Prostate gland (tissue), 2 donors: ENCODE measurements around the gene COX5A. TPM values are rescaled to one million over a fixed set of nuclear protein-coding genes. Genes with fewer than 3 reads are reported as not detected.
"Not testable (repeated sequence)": the region's sequence is repeated elsewhere in the genome, so short reads cannot be mapped to it uniquely, and the experiment has no call there.

Source experiments
- DNase-seq: peaks from one replicate; pipeline ENCODE4 v3.0.0-alpha.2; 2019; ENCODE audit warnings: low spot score
- H3K27ac ChIP-seq, 2 donors: fragments of 200-600 bp; sonication (generic); 2 replicates each; pipeline ENCODE4 v1.5.1; 2017 to 2019
- H3K27me3 ChIP-seq: fragments of 200-600 bp; sonication (generic); replicated peaks from 2 replicates; pipeline ENCODE4 v1.5.1; 2019; ENCODE audit not compliant: insufficient read depth
- H3K36me3 ChIP-seq, 2 donors: fragments of 200-600 bp; sonication (generic); 1 replicate in 1 of 2; 2 replicates in 1 of 2; pipeline versions ENCODE4 v1.5.1 to v1.8.1; 2017 to 2019
- H3K4me1 ChIP-seq: fragments of 200-600 bp; sonication (generic); replicated peaks from 2 replicates; pipeline ENCODE4 v1.5.1; 2019
- H3K4me3 ChIP-seq, 2 donors: fragments of 200-600 bp; sonication (generic); 2 replicates each; pipeline ENCODE4 v1.5.1; 2017 to 2019
- H3K9me3 ChIP-seq: fragments of 200-600 bp; sonication (generic); 2 replicates; pipeline ENCODE4 v1.5.1; 2017
- POLR2A ChIP-seq: fragments of 450-650 bp; IDR thresholded peaks from one replicate; pipeline ENCODE4 v1.6.1; 2016; ENCODE audit warnings: antibody characterized with exemption, mild to moderate bottlenecking
- POLR2AphosphoS5 ChIP-seq: sonication (generic); formaldehyde crosslinking; IDR thresholded peaks from one replicate; pipeline ENCODE4 v1.6.1; 2017; ENCODE audit warnings: antibody characterized with exemption
- WGBS: methylation state at CpG from one replicate; pipeline ENCODE4 v1.1.5; 2018; 5-methylcytosine and 5-hydroxymethylcytosine counted together
- intact Hi-C: fragments of 100-400 bp; cut with DNase I; formaldehyde crosslinking; loops from one replicate; pipeline ENCODE4 v1.14.2; 2022
- total RNA-seq, 2 donors: library from RNA; depleted of rRNA; stranded (reverse); fragments of >200 nt; gene quantifications; one replicate each; pipeline ENCODE4 v1.1.0, GENCODE V29; 2016
- TF ChIP-seq, protein P1 (sequence below), 4 experiments: fragments of 200-600 bp in 2 of 4; fragments of 450-650 bp in 2 of 4; sonication (generic) in 2 of 4; IDR thresholded peaks; 1 replicate in 3 of 4; 2 replicates in 1 of 4; pipeline ENCODE4 v1.5.1; 2016 to 2019; ENCODE audit warnings: antibody characterized with exemption in 4 of 4, mild to moderate bottlenecking in 2 of 4, moderate library complexity in 2 of 4

Gene COX5A
- total RNA-seq, 2 donors from 2014 or later = 93.3 to 171 TPM

- no peaks in the 10 kb centered on the region for H3K4me1 ChIP-seq
- no peaks in the 10 kb centered on the region for H3K27me3 ChIP-seq
- no peak overlapping the region for H3K4me3 ChIP-seq
- H3K36me3 ChIP-seq = no peaks in the 10 kb centered on the region
- H3K27ac ChIP-seq = no peak overlapping the region
- intact Hi-C loops = no loop called here
- no peak for TF ChIP-seq POLR2AphosphoS5
- no peak for TF ChIP-seq POLR2A
- TF ChIP-seq, protein P1, sequence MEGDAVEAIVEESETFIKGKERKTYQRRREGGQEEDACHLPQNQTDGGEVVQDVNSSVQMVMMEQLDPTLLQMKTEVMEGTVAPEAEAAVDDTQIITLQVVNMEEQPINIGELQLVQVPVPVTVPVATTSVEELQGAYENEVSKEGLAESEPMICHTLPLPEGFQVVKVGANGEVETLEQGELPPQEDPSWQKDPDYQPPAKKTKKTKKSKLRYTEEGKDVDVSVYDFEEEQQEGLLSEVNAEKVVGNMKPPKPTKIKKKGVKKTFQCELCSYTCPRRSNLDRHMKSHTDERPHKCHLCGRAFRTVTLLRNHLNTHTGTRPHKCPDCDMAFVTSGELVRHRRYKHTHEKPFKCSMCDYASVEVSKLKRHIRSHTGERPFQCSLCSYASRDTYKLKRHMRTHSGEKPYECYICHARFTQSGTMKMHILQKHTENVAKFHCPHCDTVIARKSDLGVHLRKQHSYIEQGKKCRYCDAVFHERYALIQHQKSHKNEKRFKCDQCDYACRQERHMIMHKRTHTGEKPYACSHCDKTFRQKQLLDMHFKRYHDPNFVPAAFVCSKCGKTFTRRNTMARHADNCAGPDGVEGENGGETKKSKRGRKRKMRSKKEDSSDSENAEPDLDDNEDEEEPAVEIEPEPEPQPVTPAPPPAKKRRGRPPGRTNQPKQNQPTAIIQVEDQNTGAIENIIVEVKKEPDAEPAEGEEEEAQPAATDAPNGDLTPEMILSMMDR (IDR thresholded peaks at IDR 0.05) = no peak
- WGBS = 89% methylated on average over 6 of the region's 6 CpGs
- no peak for DNase-seq
- H3K9me3 ChIP-seq = no peaks in the 10 kb centered on the region
Observed at GRCh38 chr15:74895830-74896229, 42.0 kb downstream of the COX5A start.

- H3K27me3 ChIP-seq, H3K4me3 ChIP-seq, H3K9me3 ChIP-seq, intact Hi-C loops, DNase-seq, H3K27ac ChIP-seq, H3K4me1 ChIP-seq, H3K36me3 ChIP-seq: not testable (repeated sequence)
- 97% methylated on average over 7 of the region's 7 CpGs for WGBS
Observed at GRCh38 chr15:74894383-74894782, 43.5 kb downstream of the COX5A start.

DNA sequence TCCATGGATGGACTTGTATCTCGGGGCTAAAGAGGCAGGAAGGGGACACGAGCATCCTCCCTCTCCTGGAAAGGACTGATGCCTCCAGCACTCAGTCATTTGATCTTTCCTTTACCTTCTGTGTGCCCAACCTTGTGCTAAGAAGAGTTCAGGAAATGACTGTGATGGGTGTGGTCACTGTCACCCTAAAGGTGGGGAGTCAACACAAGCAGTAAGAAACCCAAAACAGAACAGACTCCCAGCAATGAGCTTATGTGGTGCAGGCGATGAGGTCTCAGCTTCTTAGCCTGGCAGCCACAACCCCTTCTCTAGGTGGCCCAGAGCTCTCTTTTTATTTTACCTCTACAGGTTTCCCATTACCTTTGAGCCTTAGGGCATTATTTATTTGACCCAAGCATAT is 44.2 kb downstream of the COX5A start:
- no peak for TF ChIP-seq POLR2AphosphoS5
- TF ChIP-seq, protein P1 (IDR thresholded peaks at IDR 0.05) = no peak
- H3K27me3 ChIP-seq = no peaks in the 10 kb centered on the region
- H3K4me3 ChIP-seq = no peak overlapping the region
- 83% methylated on average over 3 of the region's 3 CpGs for WGBS
- no peaks in the 10 kb centered on the region for H3K36me3 ChIP-seq
- no peaks in the 10 kb centered on the region for H3K4me1 ChIP-seq
- no peak for DNase-seq
- no peaks in the 10 kb centered on the region for H3K9me3 ChIP-seq
- H3K27ac ChIP-seq = no peak overlapping the region
- intact Hi-C loops = no loop called here

- Histone ChIP-seq H3K36me3 (no peaks in the 10 kb centered on the region), H3K9me3 (no peaks in the 10 kb centered on the region), H3K27ac (no peak overlapping the region), H3K27me3 (no peaks in the 10 kb centered on the region), H3K4me3 (no peak overlapping the region), H3K4me1 (no peaks in the 10 kb centered on the region)
- WGBS = 89% methylated on average over 2 of the region's 2 CpGs
- TF ChIP-seq POLR2A (no peak), POLR2AphosphoS5 (no peak)
- TF ChIP-seq, protein P1 (IDR thresholded peaks at IDR 0.05) = no peak
- DNase-seq = no peak
- intact Hi-C loops = no loop called here
Observed at GRCh38 chr15:74892931-74893330, 44.9 kb downstream of the COX5A start.

DNA sequence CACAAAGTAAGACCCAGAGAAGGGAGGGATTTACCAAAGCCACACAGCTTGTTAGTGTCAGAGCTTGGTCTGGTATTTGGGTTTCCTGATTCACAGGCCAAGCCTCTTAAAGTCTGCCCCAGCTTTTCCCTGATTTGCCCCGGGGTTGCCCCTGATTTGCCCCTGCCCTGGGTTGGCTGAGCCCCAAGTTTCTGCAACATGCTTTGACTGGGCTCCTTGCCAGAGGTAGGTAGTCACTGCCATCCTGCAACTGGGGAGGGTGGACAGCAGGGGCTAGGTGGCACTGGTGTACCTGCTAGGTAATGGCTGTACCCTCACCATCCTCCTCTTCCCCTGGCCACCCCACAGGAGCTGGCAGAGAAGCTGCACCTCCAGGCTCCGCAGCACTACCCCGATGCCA is 45.6 kb downstream of the COX5A start:
- H3K27ac ChIP-seq = no peak overlapping the region
- H3K27me3 ChIP-seq = no peaks in the 10 kb centered on the region
- H3K4me1 ChIP-seq = no peaks in the 10 kb centered on the region
- H3K9me3 ChIP-seq = no peaks in the 10 kb centered on the region
- WGBS = 85% methylated on average over 3 of the region's 3 CpGs
- H3K36me3 ChIP-seq = no peaks in the 10 kb centered on the region
- DNase-seq = no peak
- H3K4me3 ChIP-seq = no peak overlapping the region
- intact Hi-C loops = no loop called here
- TF ChIP-seq, protein P1 (IDR thresholded peaks at IDR 0.05) = no peak
- no peak for TF ChIP-seq POLR2AphosphoS5
- TF ChIP-seq POLR2A = no peak
